Mesenchymal stem cell (in vitro differentiated cells and primary cell): ENCODE data around the gene TMED8.

Experiments used
- DNase-seq: peaks from one replicate; pipeline ENCODE4 v3.0.0-alpha.2; 2013
- H2AFZ ChIP-seq: one replicate; pipeline ENCODE4 v1.6.1; 2013; ENCODE audit warnings: low read depth, mild to moderate bottlenecking, control low read depth, inconsistent platforms, low read length, moderate library complexity
- H2AK5ac ChIP-seq: 2 replicates; pipeline ENCODE4 v1.6.1; 2013; ENCODE audit warnings: low read length, moderate library complexity, mild to moderate bottlenecking, inconsistent platforms; ENCODE audit not compliant: severe bottlenecking
- H2BK120ac ChIP-seq: one replicate; pipeline ENCODE4 v1.6.1; 2013; ENCODE audit warnings: low read depth, mild to moderate bottlenecking, inconsistent platforms, low read length, moderate library complexity
- H2BK12ac ChIP-seq, 2 experiments: one replicate each; pipeline ENCODE4 v1.6.1; 2013; ENCODE audit warnings: inconsistent platforms in 2 of 2, low read length in 2 of 2, mild to moderate bottlenecking in 2 of 2, moderate library complexity in 2 of 2, control low read depth in 1 of 2
- H2BK15ac ChIP-seq: one replicate; pipeline ENCODE4 v1.6.1; 2013; ENCODE audit warnings: mild to moderate bottlenecking, low read depth, inconsistent platforms; ENCODE audit not compliant: poor library complexity, severe bottlenecking
- H2BK5ac ChIP-seq: 2 replicates; pipeline ENCODE4 v1.6.1; 2013; ENCODE audit warnings: low read depth, mild to moderate bottlenecking, low read length, control low read depth, inconsistent platforms; ENCODE audit not compliant: poor library complexity, severe bottlenecking
- H3K14ac ChIP-seq, 2 experiments: one replicate each; pipeline ENCODE4 v1.6.1; 2013; ENCODE audit warnings: inconsistent platforms in 2 of 2, low read length in 2 of 2, control low read depth in 1 of 2, mild to moderate bottlenecking in 1 of 2, moderate library complexity in 1 of 2
- H3K18ac ChIP-seq, 2 experiments: one replicate each; pipeline ENCODE4 v1.6.1; 2013; ENCODE audit warnings: inconsistent platforms in 2 of 2, low read length in 2 of 2, control low read depth in 1 of 2, low read depth in 1 of 2, mild to moderate bottlenecking in 1 of 2
- H3K23ac ChIP-seq, 2 experiments: one replicate each; pipeline ENCODE4 v1.6.1; 2013; ENCODE audit warnings: inconsistent platforms in 2 of 2, low read length in 2 of 2, mild to moderate bottlenecking in 2 of 2, moderate library complexity in 2 of 2, control low read depth in 1 of 2
- H3K27ac ChIP-seq: 2 replicates; pipeline ENCODE4 v1.5.1; 2013; ENCODE audit warnings: mild to moderate bottlenecking, moderate library complexity, low read length, control low read depth, inconsistent platforms; ENCODE audit not compliant: poor library complexity, severe bottlenecking
- H3K27me3 ChIP-seq, 2 experiments: 2 replicates each; pipeline versions ENCODE4 v1.6.1 to v1.7.0; 2013; ENCODE audit warnings: low read length in 2 of 2, mild to moderate bottlenecking in 2 of 2, moderate library complexity in 2 of 2, control low read depth in 1 of 2, inconsistent platforms in 1 of 2; ENCODE audit not compliant: control insufficient read depth in 1 of 2, insufficient read depth in 1 of 2
- H3K36me3 ChIP-seq, 2 experiments: 2 replicates each; pipeline versions ENCODE4 v1.6.1 to v1.7.0; 2013; ENCODE audit warnings: low read length in 2 of 2, control low read depth in 1 of 2, inconsistent platforms in 1 of 2, low read depth in 1 of 2, mild to moderate bottlenecking in 1 of 2; ENCODE audit not compliant: insufficient read depth in 2 of 2, control insufficient read depth in 1 of 2
- H3K4ac ChIP-seq, 2 experiments: one replicate each; pipeline ENCODE4 v1.6.1; 2013; ENCODE audit warnings: inconsistent platforms in 2 of 2, low read length in 2 of 2, mild to moderate bottlenecking in 2 of 2, moderate library complexity in 2 of 2, control low read depth in 1 of 2, low read depth in 1 of 2
- H3K4me1 ChIP-seq: 2 replicates; pipeline ENCODE4 v1.6.1; 2013; ENCODE audit warnings: low read depth, low read length, control low read depth; ENCODE audit not compliant: control insufficient read depth, insufficient read depth
- H3K4me2 ChIP-seq: 2 replicates; pipeline ENCODE4 v1.6.1; 2013; ENCODE audit warnings: low read length, mild to moderate bottlenecking, inconsistent platforms; ENCODE audit not compliant: poor library complexity, severe bottlenecking
- H3K4me3 ChIP-seq, 2 experiments: 2 replicates each; pipeline versions ENCODE4 v1.5.1 to v1.7.0; 2013; ENCODE audit warnings: low read length in 2 of 2, mild to moderate bottlenecking in 2 of 2, control low read depth in 1 of 2, low read depth in 1 of 2; ENCODE audit not compliant: insufficient read depth in 1 of 2
- H3K79me1 ChIP-seq: replicated peaks from 2 replicates; pipeline ENCODE4 v1.6.1; 2013; ENCODE audit warnings: mild to moderate bottlenecking, control low read depth, low read length, inconsistent platforms; ENCODE audit not compliant: poor library complexity, severe bottlenecking
- H3K9ac ChIP-seq: 2 replicates; pipeline ENCODE4 v1.7.0; 2013; ENCODE audit warnings: mild to moderate bottlenecking, low read length, moderate library complexity
- H3K9me3 ChIP-seq: 2 replicates; pipeline ENCODE4 v1.7.0; 2013; ENCODE audit warnings: mild to moderate bottlenecking, low read length; ENCODE audit not compliant: control insufficient read depth
- H4K8ac ChIP-seq: one replicate; pipeline ENCODE4 v1.6.1; 2013; ENCODE audit warnings: inconsistent platforms, mild to moderate bottlenecking, low read length, moderate library complexity
- H4K91ac ChIP-seq: one replicate; pipeline ENCODE4 v1.6.1; 2013; ENCODE audit warnings: mild to moderate bottlenecking, low read length, inconsistent platforms
- WGBS: methylation state at CpG from one replicate; pipeline ENCODE4 v1.1.7; 2013; ENCODE audit warnings: mixed read lengths; 5-methylcytosine and 5-hydroxymethylcytosine counted together

TMED8 gene

DNA sequence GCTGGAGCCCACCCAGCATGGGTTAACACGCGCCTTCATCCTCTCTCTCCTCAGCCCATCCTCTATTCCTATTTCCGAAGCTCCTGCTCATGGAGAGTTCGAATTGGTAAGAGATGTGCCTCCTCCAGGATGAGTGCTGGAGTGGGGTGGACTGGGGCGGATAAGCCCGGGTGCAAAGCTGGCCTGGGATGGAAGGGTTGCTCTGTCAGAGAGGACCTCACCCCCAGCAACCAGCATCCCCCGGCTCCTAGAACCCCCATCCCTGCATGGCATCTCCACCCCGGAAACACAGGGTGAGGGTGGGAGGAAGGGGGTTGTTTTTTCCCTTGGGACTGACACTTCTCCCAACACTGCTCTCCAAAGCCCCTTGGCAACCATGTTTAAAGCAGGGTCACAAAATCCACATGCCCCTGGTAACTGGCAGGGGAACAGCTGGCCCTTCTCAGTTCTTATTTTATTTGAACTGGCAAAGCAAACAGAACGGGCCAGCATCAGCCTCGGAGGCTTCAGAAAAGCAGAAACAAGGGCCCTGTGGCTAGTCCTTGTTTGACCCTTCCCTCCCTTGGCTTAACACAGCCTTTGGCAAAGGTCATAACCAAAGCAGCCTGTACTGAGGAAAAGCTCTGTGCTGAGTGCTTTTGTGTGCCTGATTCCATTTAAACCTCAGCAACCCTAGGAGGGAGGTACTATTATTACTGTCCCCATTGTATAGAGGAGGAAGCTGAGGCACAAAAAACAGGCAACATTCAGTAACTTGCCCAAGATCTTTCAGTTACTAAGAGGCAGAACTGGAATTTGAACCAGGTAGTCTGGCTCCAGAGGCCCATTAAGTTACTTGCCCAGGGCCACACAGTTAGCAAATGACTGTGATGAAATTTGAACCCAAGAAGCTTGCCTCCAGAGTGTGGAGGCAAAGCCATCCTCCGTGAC is 51.8 kb downstream of the TMED8 start:
- Histone ChIP-seq H3K4me3 (no peak overlapping the region), H2BK12ac (no peak overlapping the region), H3K23ac (no peak overlapping the region), H4K8ac (no peak overlapping the region), H2BK15ac (no peak overlapping the region), H3K9me3 (no peaks in the 10 kb centered on the region), H3K14ac (no peak overlapping the region), H3K27ac (no peak overlapping the region), H3K27me3 (no peaks in the 10 kb centered on the region), H2AFZ (no peak overlapping the region), H2AK5ac (no peak overlapping the region), H3K4ac (no peak overlapping the region), H2BK5ac (no peak overlapping the region), H3K4me1 (peaks cover 3% of the 10 kb centered on the region), H2BK120ac (no peak overlapping the region), H4K91ac (no peak overlapping the region), H3K9ac (no peak overlapping the region), H3K18ac (no peak overlapping the region), H3K4me2 (no peak overlapping the region), H3K79me1 (peaks cover 21% of the 10 kb centered on the region), H3K36me3 (peaks cover 0 to 5% of the 10 kb centered on the region in 2 experiments)
- no peak for DNase-seq
- WGBS, result 90% methylated on average over 3 of the region's 11 CpGs

- H2AK5ac ChIP-seq, result no peak overlapping the region
- no peak overlapping the region for H3K9ac ChIP-seq
- no peak overlapping the region for H3K4me3 ChIP-seq
- no peak overlapping the region for H3K18ac ChIP-seq
- H4K8ac ChIP-seq, result no peak overlapping the region
- peaks cover 0 to 5% of the 10 kb centered on the region in 2 experiments for H3K36me3 ChIP-seq
- H3K14ac ChIP-seq, result no peak overlapping the region
- H2BK15ac ChIP-seq, result no peak overlapping the region
- H4K91ac ChIP-seq, result no peak overlapping the region
- H3K23ac ChIP-seq, result no peak overlapping the region
- H2BK120ac ChIP-seq, result no peak overlapping the region
- peaks cover 21% of the 10 kb centered on the region for H3K79me1 ChIP-seq
- H3K4me2 ChIP-seq, result no peak overlapping the region
- no peak overlapping the region for H3K27ac ChIP-seq
- H2BK5ac ChIP-seq, result no peak overlapping the region
- 95% methylated on average over 3 of the region's 3 CpGs for WGBS
- no peak overlapping the region for H2AFZ ChIP-seq
- H3K4me1 ChIP-seq, result peaks cover 5% of the 10 kb centered on the region
- H3K9me3 ChIP-seq, result no peaks in the 10 kb centered on the region
- H2BK12ac ChIP-seq, result no peak overlapping the region
- no peak overlapping the region for H3K4ac ChIP-seq
- no peaks in the 10 kb centered on the region for H3K27me3 ChIP-seq
- no peak for DNase-seq
Measured at GRCh38 chr14:77324289-77324688, 52.6 kb downstream of the TMED8 start.

- DNase-seq, result no peak
- 95% methylated on average over 4 of the region's 4 CpGs for WGBS
- no peak overlapping the region for H2AFZ ChIP-seq
- H2BK12ac ChIP-seq, result no peak overlapping the region
- no peak overlapping the region for H3K27ac ChIP-seq
- H3K36me3 ChIP-seq, result peaks cover 0 to 5% of the 10 kb centered on the region in 2 experiments
- H2AK5ac ChIP-seq, result no peak overlapping the region
- H3K23ac ChIP-seq, result no peak overlapping the region
- no peak overlapping the region for H3K4me2 ChIP-seq
- no peaks in the 10 kb centered on the region for H3K27me3 ChIP-seq
- no peak overlapping the region for H3K4ac ChIP-seq
- no peak overlapping the region for H3K14ac ChIP-seq
- peaks cover 23% of the 10 kb centered on the region for H3K79me1 ChIP-seq
- H3K4me1 ChIP-seq, result peaks cover 8% of the 10 kb centered on the region
- no peak overlapping the region for H4K8ac ChIP-seq
- H3K18ac ChIP-seq, result no peak overlapping the region
- H2BK5ac ChIP-seq, result no peak overlapping the region
- no peaks in the 10 kb centered on the region for H3K9me3 ChIP-seq
- H2BK120ac ChIP-seq, result no peak overlapping the region
- no peak overlapping the region for H4K91ac ChIP-seq
- H2BK15ac ChIP-seq, result no peak overlapping the region
- H3K4me3 ChIP-seq, result no peak overlapping the region
- no peak overlapping the region for H3K9ac ChIP-seq
Measured at GRCh38 chr14:77323571-77323970, 53.3 kb downstream of the TMED8 start.

DNA sequence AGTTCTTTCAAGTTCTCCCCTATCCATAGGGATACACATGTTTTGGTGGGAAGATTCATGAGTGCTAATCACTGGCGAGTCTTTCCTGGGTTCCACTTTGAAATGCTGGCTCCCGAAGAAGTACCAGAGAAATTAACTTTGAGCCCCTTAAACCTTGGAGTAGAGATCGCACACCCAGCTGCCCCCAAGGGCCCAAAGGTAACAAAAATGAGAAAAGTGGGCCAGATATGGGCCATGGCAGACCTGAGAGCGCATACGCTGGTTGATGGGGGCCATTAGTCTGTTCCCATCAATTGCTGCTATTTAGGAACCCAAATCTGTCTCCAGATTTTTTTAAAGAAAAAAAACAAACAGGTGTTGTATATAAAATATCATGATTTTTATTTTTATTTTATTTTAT is 53.9 kb downstream of the TMED8 start:
- Histone ChIP-seq H3K9ac (no peak overlapping the region), H2AFZ (no peak overlapping the region), H3K4me1 (peaks cover 8% of the 10 kb centered on the region), H3K14ac (no peak overlapping the region), H2BK15ac (no peak overlapping the region), H2BK12ac (no peak overlapping the region), H2AK5ac (no peak overlapping the region), H3K4me2 (no peak overlapping the region), H3K4ac (no peak overlapping the region), H3K9me3 (no peaks in the 10 kb centered on the region), H4K91ac (no peak overlapping the region), H3K27ac (no peak overlapping the region), H3K23ac (no peak overlapping the region), H3K27me3 (no peaks in the 10 kb centered on the region), H3K4me3 (no peak overlapping the region), H3K79me1 (peaks cover 23% of the 10 kb centered on the region), H4K8ac (no peak overlapping the region), H2BK120ac (no peak overlapping the region), H3K18ac (no peak overlapping the region), H3K36me3 (peaks cover 0 to 5% of the 10 kb centered on the region in 2 experiments), H2BK5ac (no peak overlapping the region)
- WGBS, result 95% methylated on average over 5 of the region's 5 CpGs
- DNase-seq, result no peak
